ENCODE data around the gene NCKAP5.

GRCh38 chr2:133107058-133107815 lies 461.0 kb downstream of the NCKAP5 start:
- TF ChIP-seq EZH2 (IDR thresholded peaks at IDR 0.05; ENCODE audit: insufficient read depth, poor library complexity, severe bottlenecking) (no peak), EZH2phosphoT487 (IDR thresholded peaks at IDR 0.05; ENCODE audit: insufficient read depth, low read depth) (no peak)

Measured in GM23248 (cell line).